ENCODE measurements around the gene TNNT1.
"Not testable (repeated sequence)": the region's sequence is repeated elsewhere in the genome, so short reads cannot be mapped to it uniquely, and the experiment has no call there.

TNNT1 gene

DNA sequence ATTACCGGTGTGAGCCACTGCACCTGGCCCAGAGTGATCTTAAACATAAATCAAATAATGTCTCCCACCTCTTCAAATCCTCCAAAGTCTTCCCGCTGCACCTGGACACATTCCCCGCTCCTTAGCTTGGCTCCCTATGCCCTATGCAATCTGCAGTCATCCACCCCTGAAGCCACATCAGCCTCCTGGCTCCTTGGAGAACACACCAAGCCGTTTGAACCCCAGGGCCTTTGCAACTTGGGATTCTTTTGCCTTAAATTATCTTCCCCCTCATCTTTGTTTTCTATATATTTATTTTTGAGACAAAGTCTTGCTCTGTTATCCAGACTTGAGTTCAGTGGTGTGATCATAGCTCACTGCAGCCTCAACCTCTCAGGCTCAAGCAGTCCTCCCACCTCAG lies 20.1 kb upstream of the TNNT1 start:
- DNase-seq (ENCODE audit: low spot score): no peak

DNA sequence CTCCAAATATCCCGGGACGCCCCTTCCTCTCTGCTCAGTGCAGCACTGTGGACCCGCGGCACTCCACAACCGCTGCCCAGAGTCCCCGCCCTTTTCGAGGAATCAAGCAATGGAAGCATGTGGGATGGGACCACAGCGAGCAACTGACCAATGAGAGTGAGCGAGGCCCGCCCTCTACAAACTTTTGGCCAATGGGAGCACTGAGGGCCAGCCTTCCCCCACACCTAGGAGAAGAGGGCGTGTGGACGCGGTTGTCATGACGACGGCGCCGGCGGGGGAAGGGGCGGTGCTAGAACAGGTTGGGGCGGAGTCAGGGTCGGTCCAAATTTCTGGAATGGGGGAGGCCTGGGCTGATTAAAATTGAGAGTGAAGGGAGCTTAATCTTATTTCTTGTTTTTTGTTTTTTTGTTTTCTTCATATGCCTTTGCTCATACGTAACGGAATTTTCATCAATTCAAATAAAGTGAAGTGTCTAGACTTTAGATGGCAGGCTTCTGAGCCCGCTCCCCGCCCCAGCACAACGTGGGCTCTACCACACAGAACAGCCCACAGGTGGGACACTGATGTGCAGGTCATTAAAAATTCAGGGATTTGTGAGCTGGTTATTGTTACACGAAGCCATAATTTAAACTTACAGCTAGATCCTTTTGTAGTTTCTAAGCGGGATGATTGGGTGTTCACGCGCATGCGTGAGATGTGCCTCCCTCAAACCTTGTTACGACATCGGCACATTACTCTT lies 17.7 kb upstream of the TNNT1 start, which contains the start of gene DNAAF3:
Gene DNAAF3 (minus strand): TSS at position 84 of the 739 bp plus-strand sequence. CDS start 200 bp downstream, outside the sequence.
- peak; percentile 88 for DNase-seq (ENCODE audit: low spot score)

DNA sequence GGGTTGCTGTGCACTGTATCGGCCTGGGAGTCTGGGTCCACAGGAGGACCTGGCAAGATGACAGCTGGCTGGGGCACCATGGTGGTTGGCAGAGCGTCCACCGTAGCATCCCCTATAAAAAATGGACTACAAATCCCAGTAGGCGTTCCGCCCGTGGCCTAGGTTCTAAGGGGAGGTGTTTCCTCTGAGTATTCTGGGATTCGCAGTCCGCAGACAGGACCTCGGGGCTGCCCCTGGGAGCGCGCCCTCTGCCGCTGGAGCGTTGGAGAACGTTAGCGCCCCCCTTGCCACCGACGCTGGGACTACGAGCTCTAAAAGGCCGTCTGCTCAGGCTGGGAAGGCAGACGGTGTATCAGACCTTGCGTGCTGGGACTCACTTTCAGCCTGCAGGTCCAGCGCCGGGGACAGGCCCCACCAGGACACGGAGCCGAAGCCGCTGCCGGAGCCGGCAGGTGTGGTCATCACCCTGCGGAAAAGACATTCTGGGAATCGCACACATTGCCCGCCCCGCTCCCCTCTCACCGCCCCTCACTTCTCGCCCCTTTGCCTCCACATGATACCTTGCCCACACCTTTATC lies 17.0 kb upstream of the TNNT1 start:
- DNase-seq (ENCODE audit: low spot score): no peak

- no peak for DNase-seq (ENCODE audit: low spot score)
These were observed 12.7 kb upstream of the TNNT1 start for GRCh38 chr19:55161571-55162322.

DNA sequence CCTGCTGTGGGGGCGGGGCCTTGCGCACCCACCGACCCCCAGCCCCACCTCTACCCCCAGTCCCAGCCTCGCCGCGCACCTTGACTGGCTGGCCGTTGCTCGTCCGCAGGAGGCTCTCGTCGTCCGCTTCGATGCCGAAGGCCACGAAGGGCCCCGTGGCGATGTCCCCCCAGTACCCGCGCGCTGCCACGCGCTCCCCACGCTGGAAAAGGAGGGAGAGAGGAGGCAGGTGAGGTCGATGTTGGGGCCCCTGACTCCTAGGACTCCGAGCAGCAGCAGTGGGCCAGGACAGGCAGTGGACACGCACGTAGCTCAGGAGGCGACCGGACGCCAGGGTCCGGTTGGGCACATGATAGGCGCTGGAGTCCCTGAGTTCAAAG lies 12.0 kb upstream of the TNNT1 start:
- DNase-seq (ENCODE audit: low spot score): no peak

DNA sequence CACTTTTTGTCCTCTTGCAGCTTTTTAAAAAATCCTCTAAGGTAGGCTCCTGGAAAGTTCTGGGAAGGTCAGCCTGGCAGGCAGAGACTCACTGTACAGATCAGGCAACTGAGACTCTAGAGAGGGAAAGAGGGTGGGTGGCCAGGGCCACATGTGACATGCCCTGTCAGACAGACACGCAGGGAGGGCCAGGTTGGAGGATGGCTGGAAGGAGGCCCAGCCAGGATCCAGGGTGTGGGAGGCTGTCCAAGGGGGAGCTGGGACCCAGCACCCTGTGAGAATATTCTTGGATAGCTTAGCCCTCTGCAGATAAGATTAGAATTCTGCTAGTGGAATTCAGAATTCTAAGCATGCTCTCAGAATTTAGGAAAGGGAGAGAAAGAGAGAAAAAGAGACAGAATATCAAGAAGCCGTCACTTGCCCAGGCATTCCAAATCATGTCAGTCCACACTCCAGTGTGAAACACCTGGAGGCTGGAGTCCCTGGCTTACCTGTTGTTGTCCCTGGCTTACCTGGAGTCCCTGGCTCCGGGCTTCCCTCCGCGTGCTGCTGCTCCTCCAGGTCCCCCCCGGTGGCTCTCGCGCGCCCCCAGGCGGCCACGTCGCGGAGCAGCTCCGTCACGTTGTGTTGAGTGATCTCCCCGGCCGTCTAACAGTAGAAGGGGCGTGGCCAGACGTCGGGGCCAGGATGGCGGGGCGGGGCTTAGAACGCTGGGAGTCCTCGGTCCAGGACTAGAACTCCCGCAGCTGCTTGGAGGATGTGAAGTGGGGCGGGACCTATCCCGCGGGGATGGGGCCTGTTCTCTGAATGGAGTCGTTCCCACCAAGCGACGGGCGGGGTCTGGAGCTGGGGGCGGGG lies 11.4 kb upstream of the TNNT1 start:
- DNase-seq (ENCODE audit: low spot score): peak; percentile 79

- no peak for DNase-seq (ENCODE audit: low spot score)
These were observed 10.1 kb upstream of the TNNT1 start for GRCh38 chr19:55158848-55159749.

- no peak for DNase-seq (ENCODE audit: low spot score)
These were observed 9.4 kb upstream of the TNNT1 start for GRCh38 chr19:55158423-55158822.

GRCh38 chr19:55157064-55157908 lies 8.3 kb upstream of the TNNT1 start, which contains the start of gene TNNI3:
TNNI3 (minus strand) TSS chr19:55157732; CDS start chr19:55157589, 143 bp downstream.
- DNase-seq (ENCODE audit: low spot score): no peak

DNA sequence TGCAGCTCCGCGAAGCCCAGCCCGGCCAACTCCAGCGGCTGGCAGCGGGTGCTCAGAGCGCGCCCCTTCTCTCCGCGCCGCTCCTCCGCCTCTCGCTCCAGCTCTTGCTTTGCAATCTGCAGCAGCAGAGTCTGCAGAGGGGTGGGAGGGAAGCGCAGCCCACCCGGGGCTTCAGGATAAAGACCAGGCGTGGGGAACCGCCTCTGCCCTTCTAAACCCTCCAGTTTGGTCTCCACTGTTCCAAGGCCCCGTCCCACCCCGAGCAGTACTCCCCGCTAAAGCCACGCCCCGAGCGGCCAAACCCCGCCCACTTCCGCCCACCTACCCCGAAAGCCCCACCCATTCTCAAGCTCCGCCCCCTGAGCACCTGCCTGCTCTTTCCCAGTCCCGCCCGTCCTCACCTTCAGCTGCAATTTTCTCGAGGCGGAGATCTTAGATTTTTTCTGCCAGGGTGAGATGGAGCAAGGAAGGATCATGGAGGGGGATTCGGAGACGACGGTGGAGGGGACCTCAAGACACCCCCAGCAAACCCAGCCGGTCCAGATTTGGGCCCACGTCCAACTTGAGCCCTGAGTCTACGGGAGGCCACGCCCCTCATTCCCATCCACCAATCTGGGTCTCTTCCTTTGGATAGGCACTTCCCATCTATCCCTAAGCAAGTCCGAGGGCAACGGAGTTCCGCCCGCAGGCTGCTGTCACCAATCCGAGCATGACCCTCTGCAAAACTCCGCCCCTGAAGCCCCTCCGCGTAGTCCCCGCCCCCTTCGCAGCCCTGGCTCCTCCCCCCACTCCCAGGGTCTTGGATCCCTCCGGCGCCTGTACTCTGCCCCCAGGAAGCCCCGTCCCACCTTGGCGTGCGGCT lies 7.4 kb upstream of the TNNT1 start:
- DNase-seq (ENCODE audit: low spot score): no peak

- DNase-seq (ENCODE audit: low spot score): not testable (repeated sequence)
These were observed 6.8 kb upstream of the TNNT1 start for GRCh38 chr19:55155784-55156183.

GRCh38 chr19:55153652-55154264 lies 4.8 kb upstream of the TNNT1 start:
- DNase-seq (ENCODE audit: low spot score): no peak

GRCh38 chr19:55152017-55152416 lies 3.0 kb upstream of the TNNT1 start:
- no peak for DNase-seq (ENCODE audit: low spot score)

GRCh38 chr19:55147545-55148251 lies 1.3 kb downstream of the TNNT1 start:
- DNase-seq (ENCODE audit: low spot score): no peak

GRCh38 chr19:55146705-55147273 lies 2.2 kb downstream of the TNNT1 start:
- DNase-seq (ENCODE audit: low spot score): no peak

DNA sequence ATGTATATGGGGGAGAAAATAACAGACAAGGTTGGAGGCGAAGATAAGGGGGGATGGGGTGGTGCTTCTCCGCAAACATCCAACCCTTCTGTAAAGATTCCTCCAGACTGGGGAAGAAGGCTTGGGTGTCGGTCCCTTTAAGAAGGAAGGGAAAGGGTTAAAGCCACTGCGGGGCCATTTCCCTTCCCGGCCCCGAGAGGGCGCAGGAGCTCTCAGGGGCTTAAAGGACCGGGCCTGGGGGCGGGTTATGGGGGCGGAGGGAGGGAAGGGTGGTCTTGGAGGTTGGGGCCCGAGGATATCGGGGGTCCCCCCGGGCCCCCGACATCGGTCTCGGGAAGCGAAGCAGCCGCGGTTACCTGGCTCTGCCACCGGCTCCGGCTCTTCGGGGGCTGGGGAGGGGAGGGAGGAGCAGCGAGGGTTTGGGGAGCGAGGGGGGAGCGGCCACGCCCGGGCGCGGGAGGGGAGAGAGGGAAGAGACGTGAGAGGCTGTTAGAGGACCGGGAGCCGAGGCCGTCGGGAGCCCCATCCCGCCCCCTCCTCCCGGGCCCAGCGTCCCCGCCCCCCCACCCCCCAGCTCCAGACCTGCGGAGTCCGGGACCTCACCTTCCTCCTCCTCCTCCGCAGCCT lies 2.8 kb downstream of the TNNT1 start:
- DNase-seq (ENCODE audit: low spot score): no peak

GRCh38 chr19:55145232-55145631 lies 3.8 kb downstream of the TNNT1 start:
- no peak for DNase-seq (ENCODE audit: low spot score)

Measured in left forelimb (tissue), 1 donor.